ENCODE measurements around the gene LRP3. TPM values are rescaled to one million over a fixed set of nuclear protein-coding genes. Genes with fewer than 3 reads are reported as not detected.

Gene LRP3
- total and polyA plus RNA-seq, 3 donors from 2014 or later: 21.8 to 50.9 (median 29.3) TPM

DNA sequence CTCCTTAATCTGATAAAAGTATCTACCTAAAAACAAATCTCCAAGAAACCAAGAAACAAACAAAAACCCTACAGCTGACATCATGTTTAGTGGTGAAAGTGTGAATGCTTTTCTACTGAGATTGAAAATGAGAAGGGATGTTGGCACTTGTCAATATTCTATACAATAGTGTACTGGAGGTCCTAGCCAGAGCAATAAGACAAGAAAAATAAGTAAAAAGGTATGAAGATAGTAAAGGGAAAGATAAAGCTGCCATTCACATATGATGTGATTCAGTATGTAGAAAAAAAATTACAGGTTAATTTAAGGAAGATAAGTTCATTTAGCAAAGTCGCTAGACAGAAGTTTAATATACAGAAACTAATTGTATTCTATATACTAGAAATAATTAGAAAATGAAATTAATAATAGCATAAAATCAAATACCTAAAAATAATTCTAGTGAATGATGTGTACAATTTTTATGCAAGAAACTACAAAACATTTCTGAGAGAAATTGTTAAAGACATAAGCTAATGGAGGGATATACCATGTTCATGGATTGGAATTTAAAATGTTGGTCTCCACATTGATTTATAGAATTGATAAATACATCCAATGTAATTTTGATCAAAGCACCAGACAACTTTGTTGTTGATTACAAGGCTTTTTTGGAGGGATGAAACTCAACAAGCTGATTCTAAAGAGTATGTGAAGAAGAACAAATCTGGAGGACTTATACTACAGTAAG lies 33.9 kb downstream of the LRP3 start:
- TF ChIP-seq CTCF (IDR thresholded peaks at IDR 0.05) (no peak), POLR2A (IDR thresholded peaks at IDR 0.05) (no peak)
- DNase-seq: no peak
- Histone ChIP-seq H3K27me3 (peaks cover 8% of the 10 kb centered on the region), H3K4me1 (no peaks in the 10 kb centered on the region), H3K4me3 (no peak overlapping the region), H3K27ac (no peak overlapping the region), H3K9me3 (no peaks in the 10 kb centered on the region), H3K36me3 (ENCODE audit: low read depth, missing control alignments) (no peaks in the 10 kb centered on the region)
- 93 to 95% methylated on average over 1 of the region's 1 CpG for WGBS, 2 donors
- intact Hi-C loops (cut with DNase I; ENCODE audit: low total_unique reads): no loop called here

GRCh38 chr19:33229962-33230361 lies 35.8 kb downstream of the LRP3 start:
- Histone ChIP-seq H3K9me3 (no peaks in the 10 kb centered on the region), H3K4me3 (no peak overlapping the region), H3K27me3 (peaks cover 4% of the 10 kb centered on the region), H3K27ac (no peak overlapping the region), H3K36me3 (ENCODE audit: low read depth, missing control alignments) (no peaks in the 10 kb centered on the region), H3K4me1 (no peaks in the 10 kb centered on the region)
- WGBS, 2 donors: 86 to 87% methylated on average over 5 of the region's 5 CpGs
- no peak for TF ChIP-seq POLR2A (IDR thresholded peaks at IDR 0.05)
- TF ChIP-seq CTCF (IDR thresholded peaks at IDR 0.05): no peak
- intact Hi-C loops (cut with DNase I; ENCODE audit: low total_unique reads): loop anchor here (10.0 kb wide), 1 partner anchor 545 kb away; no protein-coding TSS in a partner anchor
- no peak for DNase-seq

- TF ChIP-seq CTCF (IDR thresholded peaks at IDR 0.05) (no peak), POLR2A (IDR thresholded peaks at IDR 0.05) (no peak)
- Histone ChIP-seq H3K36me3 (ENCODE audit: low read depth, missing control alignments) (no peaks in the 10 kb centered on the region), H3K27ac (no peak overlapping the region), H3K27me3 (no peaks in the 10 kb centered on the region), H3K9me3 (no peaks in the 10 kb centered on the region), H3K4me3 (no peak overlapping the region), H3K4me1 (no peaks in the 10 kb centered on the region)
- WGBS, 2 donors: 49 to 68% methylated on average over 5 of the region's 5 CpGs
- intact Hi-C loops (cut with DNase I; ENCODE audit: low total_unique reads): loop anchor here (10.0 kb wide), 1 partner anchor 543 kb away; no protein-coding TSS in a partner anchor
- DNase-seq: no peak
Measured at GRCh38 chr19:33231511-33231910, 37.4 kb downstream of the LRP3 start.

- Histone ChIP-seq H3K27me3 (no peaks in the 10 kb centered on the region), H3K36me3 (ENCODE audit: low read depth, missing control alignments) (no peaks in the 10 kb centered on the region), H3K27ac (no peak overlapping the region), H3K4me3 (no peak overlapping the region), H3K4me1 (no peaks in the 10 kb centered on the region), H3K9me3 (no peaks in the 10 kb centered on the region)
- TF ChIP-seq POLR2A (IDR thresholded peaks at IDR 0.05) (no peak), CTCF (IDR thresholded peaks at IDR 0.05) (no peak)
- WGBS, 2 donors: 62 to 68% methylated on average over 6 to 12 of the region's 12 CpGs
- no peak for DNase-seq
- intact Hi-C loops (cut with DNase I; ENCODE audit: low total_unique reads): loop anchor here (10.0 kb wide), 1 partner anchor 542 kb away; no protein-coding TSS in a partner anchor
Measured at GRCh38 chr19:33232656-33233055, 38.5 kb downstream of the LRP3 start.
